HepG2 (cell line): ENCODE measurements around the gene PDE4D. TPM values are rescaled to one million over a fixed set of nuclear protein-coding genes. Genes with fewer than 3 reads are reported as not detected.

ENCODE experiments used
- ATAC-seq: fragments of 200-7000 bp; cut with Tn5 transposase; 3 replicates; pipeline ENCODE4 v1.9.1; 2020; ENCODE audit warnings: mild to moderate bottlenecking, moderate library complexity
- BruUV-seq: library from RNA; stranded (reverse); fragments of 400-500 nt; replicated peaks from 2 replicates; lab custom pipeline; 2021; lab: Mats Ljungman, UMichigan
- CTCF ChIA-PET: fragments of 300-600 bp; formaldehyde crosslinking; extraction: SDS; loops from one replicate; lab custom pipeline; 2021; ENCODE audit warnings: low total read pairs, inconsistent platforms, low intra/inter-chr PET ratio; lab: Yijun Ruan, JAX
- POLR2A ChIA-PET: fragments of 350-600 bp; sonication (Branson Sonifier 250); formaldehyde crosslinking; loops from one replicate; lab custom pipeline; 2020; ENCODE audit warnings: antibody characterized with exemption, inconsistent platforms; lab: Yijun Ruan, JAX
- DNase-seq: peaks from one replicate; pipeline ENCODE4 v3.0.0-alpha.2; 2015; ENCODE audit warnings: low spot score
- FAIRE-seq: peaks from 3 replicates; lab custom pipeline; 2011; peaks lifted over from hg19 to GRCh38; lab: Jason Lieb, UNC
- H2AFZ ChIP-seq: one replicate; pipeline ENCODE4 v1.6.1; 2011; ENCODE audit warnings: low read length, inconsistent platforms
- H3K27ac ChIP-seq: fragments of 300-600 bp; 3 replicates; pipeline ENCODE4 v1.8.0; 2011; ENCODE audit warnings: mixed run types, mild to moderate bottlenecking, mixed read lengths, low read length, inconsistent platforms; ENCODE audit not compliant: insufficient read depth; ENCODE audit errors: extremely low read length
- H3K27me3 ChIP-seq, 2 experiments: fragments of 200-600 bp in 1 of 2; 2 replicates in 1 of 2; 3 replicates in 1 of 2; pipeline versions ENCODE4 v1.6.0 to v1.8.0; 2011; ENCODE audit warnings: low read length in 2 of 2, mild to moderate bottlenecking in 2 of 2, moderate library complexity in 2 of 2, inconsistent platforms in 1 of 2; ENCODE audit not compliant: insufficient read depth in 2 of 2, control insufficient read depth in 1 of 2
- H3K36me3 ChIP-seq, 2 experiments: fragments of 200-600 bp in 1 of 2; replicated peaks in 1 of 2; 2 replicates in 1 of 2; 3 replicates in 1 of 2; pipeline versions ENCODE4 v1.5.1 to v1.8.0; 2011; ENCODE audit warnings: low read length in 2 of 2, inconsistent platforms in 1 of 2; ENCODE audit not compliant: insufficient read depth in 2 of 2, control insufficient read depth in 1 of 2
- H3K4me1 ChIP-seq: 2 replicates; pipeline ENCODE4 v1.5.1; 2012; ENCODE audit warnings: low read length, inconsistent platforms; ENCODE audit not compliant: insufficient read depth
- H3K4me2 ChIP-seq: 2 replicates; pipeline ENCODE4 v1.6.0; 2011; ENCODE audit warnings: low read depth, low read length, inconsistent platforms
- H3K4me3 ChIP-seq, 3 experiments: fragments of 200-600 bp in 1 of 3; sonication (generic), shearing (Covaris generic) in 1 of 3; replicated peaks in 1 of 3; 2 replicates each; pipeline ENCODE4 v1.5.1; 2011 to 2016; ENCODE audit warnings: low read length in 3 of 3, inconsistent platforms in 2 of 3, low read depth in 2 of 3, mild to moderate bottlenecking in 2 of 3, control low read depth in 1 of 3, mixed read lengths in 1 of 3; ENCODE audit not compliant: insufficient read depth in 1 of 3
- H3K79me2 ChIP-seq: one replicate; pipeline ENCODE4 v1.6.1; 2011; ENCODE audit warnings: low read length, inconsistent platforms; ENCODE audit not compliant: insufficient read depth
- H3K9ac ChIP-seq: 2 replicates; pipeline ENCODE4 v1.6.0; 2011; ENCODE audit warnings: mild to moderate bottlenecking, low read depth, low read length, inconsistent platforms; ENCODE audit not compliant: insufficient read depth
- H3K9me3 ChIP-seq: 2 replicates; pipeline ENCODE4 v1.5.1; 2012; ENCODE audit warnings: mild to moderate bottlenecking, low read length
- H4K20me1 ChIP-seq: 2 replicates; pipeline ENCODE4 v1.6.0; 2011; ENCODE audit warnings: inconsistent platforms, mild to moderate bottlenecking, low read length, moderate library complexity; ENCODE audit not compliant: insufficient read depth
- CHD4 ChIP-seq: fragments of 200-600 bp; sonication (generic); IDR thresholded peaks from 2 replicates; pipeline ENCODE4 v1.7.0; 2017; ENCODE audit warnings: mild to moderate bottlenecking, low read length, borderline replicate concordance
- MAFK ChIP-seq, 2 experiments: IDR thresholded peaks in 1 of 2; conservative IDR thresholded peaks in 1 of 2; 2 replicates each; pipeline ENCODE4 v1.6.1; 2011; ENCODE audit warnings: improper control_type of control experiment in 2 of 2, low read length in 2 of 2
- MED1 ChIP-seq: sonication (generic); formaldehyde crosslinking; IDR thresholded peaks from 2 replicates; pipeline ENCODE4 v1.4.0; 2020; ENCODE audit warnings: missing genetic modification reagents
- MEF2D ChIP-seq: sonication (generic); formaldehyde crosslinking; IDR thresholded peaks from 2 replicates; pipeline ENCODE4 v1.5.1; 2020; ENCODE audit warnings: mild to moderate bottlenecking, missing genetic modification reagents
- NR3C1 ChIP-seq: sonication (generic); formaldehyde crosslinking; IDR thresholded peaks from 2 replicates; pipeline ENCODE4 v1.4.0; 2020; ENCODE audit warnings: missing genetic modification reagents
- RXRA ChIP-seq: sonication (generic); formaldehyde crosslinking; IDR thresholded peaks from 2 replicates; pipeline ENCODE4 v1.5.1; 2020; ENCODE audit warnings: missing genetic modification reagents
- SALL2 ChIP-seq: sonication (generic); formaldehyde crosslinking; IDR thresholded peaks from 2 replicates; pipeline ENCODE4 v1.8.1; 2023; ENCODE audit warnings: mild to moderate bottlenecking, missing genetic modification reagents, inconsistent platforms
- TBX3 ChIP-seq: fragments of 450-650 bp; IDR thresholded peaks from 2 replicates; pipeline ENCODE4 v1.6.1; 2017; ENCODE audit warnings: antibody characterized with exemption, mild to moderate bottlenecking, inconsistent platforms, borderline replicate concordance
- ZNF251 ChIP-seq: sonication (generic); formaldehyde crosslinking; IDR thresholded peaks from 2 replicates; pipeline ENCODE4 v1.9.0; 2021; ENCODE audit warnings: mild to moderate bottlenecking, missing genetic modification reagents
- ZNF326 ChIP-seq: sonication (generic); formaldehyde crosslinking; IDR thresholded peaks from 2 replicates; pipeline ENCODE4 v1.4.0; 2020; ENCODE audit warnings: missing genetic modification reagents, borderline replicate concordance
- ZNF337 ChIP-seq: sonication (generic); formaldehyde crosslinking; IDR thresholded peaks from 2 replicates; pipeline ENCODE4 v1.5.1; 2020; ENCODE audit warnings: missing genetic modification reagents, low read depth, mild to moderate bottlenecking, borderline replicate concordance
- ZNF841 ChIP-seq: sonication (generic); formaldehyde crosslinking; IDR thresholded peaks from 2 replicates; pipeline ENCODE4 v1.8.1; 2023; ENCODE audit warnings: missing genetic modification reagents, borderline replicate concordance
- WGBS: methylation state at CpG from one replicate; pipeline ENCODE4 v1.1.6; 2017; ENCODE audit warnings: low lambda C conversion rate; 5-methylcytosine and 5-hydroxymethylcytosine counted together
- in situ Hi-C: cut with HindIII; loops from 2 replicates; pipeline ENCODE4 v1.10.0; 2017; ENCODE audit warnings: low pct_unique_long_range_greater_than_20kb; ENCODE audit not compliant: extremely low pct_ligation_motif_present
- intact Hi-C: fragments of 100-400 bp; cut with micrococcal nuclease; formaldehyde crosslinking; loops from one replicate; pipeline ENCODE4 v1.10.0; 2022; ENCODE audit not compliant: unreplicated experiment
- polyA plus RNA-seq, 8 experiments: library from polyadenylated mRNA; depleted of rRNA in 3 of 8; stranded (reverse) in 7 of 8; unstranded in 1 of 8; fragments of >200 nt; fragmentation: Illumina TruSeq in 4 of 8; extraction: Trizol in 4 of 8; gene quantifications; 2 replicates each; pipeline versions ENCODE4 v1.2.1 to v1.2.3, GENCODE V29; 2011 to 2016; ENCODE audit warnings: low read depth in 4 of 8, missing spikeins in 1 of 8, mixed read lengths in 1 of 8; ENCODE audit not compliant: insufficient read depth in 1 of 8
- total RNA-seq, 5 experiments: library from RNA; depleted of rRNA; stranded (reverse); fragments of >200 nt; fragmentation: Illumina TruSeq; extraction: Trizol; gene quantifications; 2 replicates each; pipeline ENCODE4 v1.2.3, GENCODE V29; 2016; ENCODE audit warnings: low read depth in 1 of 5
- TF ChIP-seq, protein P1 (sequence below): sonication (generic); formaldehyde crosslinking; IDR thresholded peaks from 2 replicates; pipeline ENCODE4 v1.4.0; 2020; ENCODE audit warnings: missing genetic modification reagents, borderline replicate concordance
- TF ChIP-seq, protein P2 (sequence below): sonication (generic); formaldehyde crosslinking; IDR thresholded peaks from 2 replicates; pipeline ENCODE4 v1.4.0; 2020; ENCODE audit warnings: missing genetic modification reagents
- TF ChIP-seq, protein P3 (sequence below): sonication (generic); formaldehyde crosslinking; IDR thresholded peaks from 2 replicates; pipeline ENCODE4 v1.4.0; 2020; ENCODE audit warnings: mild to moderate bottlenecking, missing genetic modification reagents

PDE4D gene
- total and polyA plus RNA-seq, 2 of the 13 experiments (the other 11 are each of a cell fraction or from before 2014, with no cell fraction given), result 7.0 to 12.2 TPM

DNA sequence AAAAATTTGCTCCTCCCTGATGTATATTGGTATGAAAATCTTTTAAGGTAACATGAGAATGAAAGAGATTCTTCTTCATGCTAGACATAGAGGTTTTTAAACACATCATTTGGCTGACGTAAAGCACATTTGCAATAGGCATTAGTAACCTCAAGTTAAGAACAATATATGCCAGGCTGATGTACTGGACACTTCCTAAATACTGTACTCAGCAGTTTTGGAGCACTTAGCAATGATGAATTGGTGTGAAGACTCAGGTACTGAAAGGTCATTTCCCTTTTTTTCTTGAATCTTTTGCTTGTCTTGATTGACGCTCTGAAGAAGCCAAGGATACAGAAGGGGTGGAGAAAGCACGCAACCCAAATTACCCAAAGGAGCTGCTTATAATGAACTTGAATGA lies 322.5 kb downstream of the PDE4D start:
- CTCF ChIA-PET, result no interaction called here

DNA sequence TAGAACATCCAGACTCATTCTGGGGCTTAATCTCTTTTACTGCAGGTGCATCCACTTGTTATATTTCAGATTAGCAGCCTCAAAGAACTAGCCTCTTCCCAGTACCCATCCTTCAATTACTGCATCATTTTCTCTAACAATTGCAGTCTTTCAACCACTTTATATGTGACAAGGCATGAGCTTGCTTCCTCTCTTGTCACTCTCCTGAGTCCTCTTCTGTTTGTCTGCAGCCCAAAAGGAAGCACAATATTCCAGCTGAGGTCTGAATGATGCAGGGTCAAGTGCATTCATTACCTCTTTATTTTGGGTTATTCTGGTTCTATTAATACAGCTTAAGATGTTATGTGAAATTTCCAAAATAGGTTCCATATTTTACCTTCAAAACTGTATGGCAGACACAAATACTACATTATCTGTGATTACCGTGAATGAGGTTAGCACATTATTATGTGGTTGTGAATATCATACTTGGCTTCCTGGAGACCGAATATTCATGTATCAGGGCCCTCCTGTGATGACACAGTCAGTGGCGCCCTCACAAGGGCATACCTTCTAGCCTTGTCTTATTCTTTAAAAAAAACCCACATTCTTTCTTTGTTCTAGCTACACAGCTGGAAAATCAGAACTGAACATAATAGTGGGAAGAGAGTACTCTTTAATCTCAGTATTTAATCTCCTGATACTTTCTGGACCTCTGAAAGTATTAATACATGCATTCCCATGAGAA lies 323.8 kb downstream of the PDE4D start:
- FAIRE-seq (no peak), DNase-seq (no peak), ATAC-seq (no peak)
- Histone ChIP-seq H3K4me2 (no peak overlapping the region), H4K20me1 (no peaks in the 10 kb centered on the region), H3K9me3 (no peaks in the 10 kb centered on the region), H3K4me3 (no peak overlapping the region), H3K27ac (no peak overlapping the region), H3K4me1 (no peaks in the 10 kb centered on the region), H3K36me3 (no peaks in the 10 kb centered on the region), H3K27me3 (no peaks in the 10 kb centered on the region), H3K9ac (no peak overlapping the region), H2AFZ (no peak overlapping the region), H3K79me2 (no peaks in the 10 kb centered on the region)
- TF ChIP-seq RXRA (CRISPR knock-in tag) (no peak), ZNF337 (CRISPR knock-in tag) (no peak), CHD4 (no peak), SALL2 (CRISPR knock-in tag) (no peak), MEF2D (no peak), ZNF251 (CRISPR knock-in tag) (no peak), MED1 (no peak), TBX3 (no peak), NR3C1 (CRISPR knock-in tag) (no peak)
- TF ChIP-seq, protein P1, sequence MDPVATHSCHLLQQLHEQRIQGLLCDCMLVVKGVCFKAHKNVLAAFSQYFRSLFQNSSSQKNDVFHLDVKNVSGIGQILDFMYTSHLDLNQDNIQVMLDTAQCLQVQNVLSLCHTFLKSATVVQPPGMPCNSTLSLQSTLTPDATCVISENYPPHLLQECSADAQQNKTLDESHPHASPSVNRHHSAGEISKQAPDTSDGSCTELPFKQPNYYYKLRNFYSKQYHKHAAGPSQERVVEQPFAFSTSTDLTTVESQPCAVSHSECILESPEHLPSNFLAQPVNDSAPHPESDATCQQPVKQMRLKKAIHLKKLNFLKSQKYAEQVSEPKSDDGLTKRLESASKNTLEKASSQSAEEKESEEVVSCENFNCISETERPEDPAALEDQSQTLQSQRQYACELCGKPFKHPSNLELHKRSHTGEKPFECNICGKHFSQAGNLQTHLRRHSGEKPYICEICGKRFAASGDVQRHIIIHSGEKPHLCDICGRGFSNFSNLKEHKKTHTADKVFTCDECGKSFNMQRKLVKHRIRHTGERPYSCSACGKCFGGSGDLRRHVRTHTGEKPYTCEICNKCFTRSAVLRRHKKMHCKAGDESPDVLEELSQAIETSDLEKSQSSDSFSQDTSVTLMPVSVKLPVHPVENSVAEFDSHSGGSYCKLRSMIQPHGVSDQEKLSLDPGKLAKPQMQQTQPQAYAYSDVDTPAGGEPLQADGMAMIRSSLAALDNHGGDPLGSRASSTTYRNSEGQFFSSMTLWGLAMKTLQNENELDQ, result no peak
- TF ChIP-seq, protein P2, sequence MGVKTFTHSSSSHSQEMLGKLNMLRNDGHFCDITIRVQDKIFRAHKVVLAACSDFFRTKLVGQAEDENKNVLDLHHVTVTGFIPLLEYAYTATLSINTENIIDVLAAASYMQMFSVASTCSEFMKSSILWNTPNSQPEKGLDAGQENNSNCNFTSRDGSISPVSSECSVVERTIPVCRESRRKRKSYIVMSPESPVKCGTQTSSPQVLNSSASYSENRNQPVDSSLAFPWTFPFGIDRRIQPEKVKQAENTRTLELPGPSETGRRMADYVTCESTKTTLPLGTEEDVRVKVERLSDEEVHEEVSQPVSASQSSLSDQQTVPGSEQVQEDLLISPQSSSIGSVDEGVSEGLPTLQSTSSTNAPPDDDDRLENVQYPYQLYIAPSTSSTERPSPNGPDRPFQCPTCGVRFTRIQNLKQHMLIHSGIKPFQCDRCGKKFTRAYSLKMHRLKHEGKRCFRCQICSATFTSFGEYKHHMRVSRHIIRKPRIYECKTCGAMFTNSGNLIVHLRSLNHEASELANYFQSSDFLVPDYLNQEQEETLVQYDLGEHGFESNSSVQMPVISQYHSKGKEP, result no peak
- CTCF ChIA-PET, result no interaction called here
- BruUV-seq, result no TSS peak
- intact Hi-C loops (no loop called here), in situ Hi-C loops (no loop called here)
- 32% methylated on average over 3 of the region's 3 CpGs for WGBS
- POLR2A ChIA-PET, result no interaction called here

More for the DNA sequence above, 322.5 kb downstream of the PDE4D start:
- intact Hi-C loops (no loop called here), in situ Hi-C loops (no loop called here)
- Histone ChIP-seq H3K9ac (no peak overlapping the region), H3K79me2 (no peaks in the 10 kb centered on the region), H3K27me3 (no peaks in the 10 kb centered on the region), H3K4me1 (no peaks in the 10 kb centered on the region), H3K9me3 (no peaks in the 10 kb centered on the region), H3K4me3 (no peak overlapping the region), H3K4me2 (no peak overlapping the region), H4K20me1 (no peaks in the 10 kb centered on the region), H3K27ac (no peak overlapping the region), H2AFZ (no peak overlapping the region), H3K36me3 (no peaks in the 10 kb centered on the region)
- no TSS peak for BruUV-seq
- TF ChIP-seq ZNF841 (no peak), MAFK (conservative IDR thresholded peaks at IDR 0.05 in 1 of 2, IDR thresholded peaks at IDR 0.05 in 1 of 2; ENCODE audit: low read length in 2 of 2) (peak in 1 of 2 experiments; percentile 48; a peak in 1 of 4 replicates), ZNF326 (CRISPR knock-in tag) (no peak)
- TF ChIP-seq, protein P3, sequence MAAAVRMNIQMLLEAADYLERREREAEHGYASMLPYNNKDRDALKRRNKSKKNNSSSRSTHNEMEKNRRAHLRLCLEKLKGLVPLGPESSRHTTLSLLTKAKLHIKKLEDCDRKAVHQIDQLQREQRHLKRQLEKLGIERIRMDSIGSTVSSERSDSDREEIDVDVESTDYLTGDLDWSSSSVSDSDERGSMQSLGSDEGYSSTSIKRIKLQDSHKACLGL (CRISPR knock-in tag), result no peak
- FAIRE-seq (no peak), ATAC-seq (no peak), DNase-seq (no peak)
- 92% methylated on average over 3 of the region's 3 CpGs for WGBS
- POLR2A ChIA-PET, result no interaction called here
